ENCODE data around the gene SORCS1. TPM values are rescaled to one million over a fixed set of nuclear protein-coding genes. Genes with fewer than 3 reads are reported as not detected.

The SORCS1 gene
- total RNA-seq, 1 donor from 2014 or later: 2.9 TPM

DNA sequence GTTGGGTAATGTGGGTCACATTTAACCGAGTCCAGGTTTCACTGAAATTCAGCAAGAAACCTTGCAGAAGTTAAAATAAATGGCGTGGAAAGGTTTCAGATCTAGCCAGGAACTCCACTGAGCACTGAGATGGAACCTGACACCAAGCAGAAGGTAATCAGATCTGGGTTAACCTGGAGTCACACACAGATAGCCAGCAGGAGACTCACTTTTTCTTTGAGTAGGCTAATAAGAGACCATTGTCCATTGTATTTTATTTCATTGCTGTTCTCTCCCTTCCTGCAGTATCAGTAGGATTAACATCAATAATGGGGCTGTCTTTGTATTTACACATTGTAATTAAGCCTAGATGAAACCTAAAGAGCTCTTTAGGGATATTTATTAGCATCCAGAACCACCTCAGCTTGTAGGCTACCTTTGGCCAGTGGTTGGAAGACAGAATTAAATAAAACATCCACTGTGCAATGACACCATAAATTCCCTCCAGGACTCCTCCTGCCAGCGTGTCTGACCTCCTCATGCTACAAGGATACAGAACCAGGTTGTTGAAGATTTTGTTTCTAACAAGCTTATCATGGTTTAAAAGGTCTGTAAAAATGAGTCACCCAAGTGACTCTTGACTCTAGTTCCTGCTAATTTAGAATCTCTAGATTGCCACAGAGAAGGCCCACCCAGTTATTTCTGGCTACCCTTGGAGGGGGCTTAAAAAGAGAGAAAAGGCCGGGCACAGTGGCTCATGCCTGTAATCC lies 151.1 kb downstream of the SORCS1 start:
- ATAC-seq (no peak), DNase-seq (ENCODE audit: missing footprints) (no peak)
- intact Hi-C loops (cut with DNase I): no loop called here

DNA sequence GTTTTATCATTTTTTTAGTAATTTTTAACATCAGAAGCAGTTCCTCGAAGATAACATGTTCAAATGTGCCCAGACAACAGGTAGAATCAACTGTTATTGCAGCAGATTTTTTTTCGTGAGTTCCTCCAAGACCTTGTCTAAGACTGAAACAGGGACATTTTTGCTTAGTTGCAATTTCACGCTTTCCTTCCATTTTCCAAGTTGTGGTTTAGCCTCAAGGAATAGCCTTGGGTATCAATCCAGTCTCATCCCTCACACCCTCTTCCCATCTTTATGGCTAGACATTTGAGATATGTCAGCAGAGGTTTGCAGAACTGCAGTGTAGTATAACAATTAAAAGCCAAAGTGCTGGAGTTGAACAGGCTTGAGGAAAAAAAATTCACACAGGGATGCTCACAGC lies 152.5 kb downstream of the SORCS1 start:
- intact Hi-C loops (cut with DNase I): no loop called here
- ATAC-seq: no peak
- DNase-seq (ENCODE audit: missing footprints): no peak

DNA sequence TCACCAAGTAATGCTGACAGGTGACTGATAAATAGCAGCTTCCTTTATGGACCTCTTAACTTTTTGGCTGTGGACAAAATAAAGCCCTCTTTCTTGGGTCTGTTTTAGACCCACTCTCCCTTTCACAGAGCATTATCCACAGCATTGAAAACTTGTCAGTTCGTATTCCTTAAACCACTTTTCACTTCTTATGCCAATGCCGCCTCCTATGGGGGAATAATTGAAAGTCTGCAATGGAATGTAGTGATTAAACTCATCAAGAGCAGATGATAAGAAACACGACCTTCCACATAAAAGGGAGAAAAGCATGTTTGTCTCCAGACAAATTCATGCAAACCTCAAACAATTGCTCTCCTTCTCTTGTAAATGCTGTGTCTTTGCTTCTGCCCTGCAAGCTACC lies 153.4 kb downstream of the SORCS1 start:
- no peak for ATAC-seq
- intact Hi-C loops (cut with DNase I): no loop called here
- DNase-seq (ENCODE audit: missing footprints): no peak

DNA sequence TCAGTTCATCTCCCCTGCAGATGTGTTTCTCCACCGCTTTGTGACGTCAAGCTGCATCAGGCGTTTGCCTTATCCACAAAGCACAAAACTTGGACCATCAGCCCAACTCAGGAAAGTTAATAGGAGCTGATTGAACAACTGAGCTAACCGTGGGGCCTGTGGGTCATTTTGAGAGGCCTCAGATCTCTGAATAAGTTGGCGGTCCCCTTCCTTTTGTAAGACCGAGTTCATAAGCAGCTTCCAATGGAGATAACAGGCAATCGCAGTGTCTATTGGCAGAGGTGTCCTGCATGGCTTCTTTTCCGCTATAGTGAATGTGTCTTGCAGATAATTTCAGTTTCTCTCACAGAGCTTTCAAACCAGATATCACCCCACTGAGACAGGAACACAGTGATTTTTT lies 154.0 kb downstream of the SORCS1 start:
- DNase-seq (ENCODE audit: missing footprints) (no peak), ATAC-seq (no peak)
- intact Hi-C loops (cut with DNase I): no loop called here

DNA sequence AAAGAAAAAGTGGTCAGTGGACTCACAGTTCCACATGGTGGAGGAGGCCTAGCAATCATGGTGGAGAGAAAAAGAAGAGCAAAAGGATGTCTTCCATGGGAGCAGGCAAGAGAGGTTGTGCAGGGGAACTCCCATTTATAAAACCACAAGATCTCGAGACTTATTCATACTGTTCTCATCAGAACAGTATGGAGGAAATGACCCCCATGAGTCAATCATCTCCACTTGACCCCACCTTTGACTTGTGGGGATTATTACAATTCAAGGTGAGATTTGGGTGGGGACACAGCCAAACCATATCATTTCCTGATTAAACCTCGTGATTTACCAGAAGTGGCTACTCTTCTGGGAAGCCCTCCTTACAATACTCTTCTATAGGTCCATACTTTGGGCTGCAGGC lies 160.1 kb downstream of the SORCS1 start:
- DNase-seq (ENCODE audit: missing footprints) (no peak), ATAC-seq (no peak)
- intact Hi-C loops (cut with DNase I): no loop called here

DNA sequence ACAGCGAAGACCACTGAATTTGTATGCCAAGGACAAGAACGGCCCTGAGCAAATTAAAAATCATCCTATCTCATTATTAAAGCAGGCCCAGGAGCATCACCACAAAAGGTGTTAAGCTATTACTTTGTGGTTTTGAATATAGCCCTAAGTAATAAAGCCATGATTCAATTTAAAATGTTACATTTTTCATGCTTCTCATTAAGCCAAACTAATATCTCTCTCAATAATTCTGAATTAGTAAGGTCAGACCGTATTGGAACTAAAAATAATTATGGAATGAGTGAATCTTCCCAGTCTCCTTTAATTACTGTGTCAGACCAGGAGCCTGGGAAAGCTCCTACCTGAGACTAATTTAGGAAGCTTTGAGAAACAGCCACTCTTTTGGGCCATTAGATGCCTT lies 162.4 kb downstream of the SORCS1 start:
- ATAC-seq: no peak
- no peak for DNase-seq (ENCODE audit: missing footprints)
- intact Hi-C loops (cut with DNase I): no loop called here

DNA sequence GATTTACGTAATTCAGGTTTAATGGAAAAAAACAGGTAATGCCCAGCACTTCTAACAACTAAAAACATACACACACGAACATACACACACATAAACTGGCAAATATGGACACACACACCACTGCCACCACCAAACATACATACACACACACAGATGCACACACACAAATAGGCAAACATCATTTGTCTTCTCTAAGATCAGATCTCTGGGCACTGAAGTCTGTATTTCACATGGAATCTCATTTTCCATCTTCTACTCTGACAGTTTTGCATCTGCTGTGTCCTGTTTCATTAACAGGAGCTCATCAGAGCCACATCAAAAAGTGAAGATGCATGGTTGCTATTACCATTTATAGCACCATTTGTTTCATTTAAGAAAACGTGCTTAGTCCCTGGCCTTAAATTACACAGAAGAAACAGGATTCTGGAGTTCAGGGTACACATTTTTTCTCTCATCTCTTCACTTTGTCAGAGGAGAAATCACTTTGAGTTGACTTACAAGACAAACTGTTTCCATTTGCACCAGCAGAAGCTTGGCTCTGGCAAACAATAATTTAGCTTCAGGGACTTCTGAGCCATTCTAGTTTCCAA lies 165.3 kb downstream of the SORCS1 start:
- ATAC-seq: no peak
- DNase-seq (ENCODE audit: missing footprints): no peak
- intact Hi-C loops (cut with DNase I): no loop called here

DNA sequence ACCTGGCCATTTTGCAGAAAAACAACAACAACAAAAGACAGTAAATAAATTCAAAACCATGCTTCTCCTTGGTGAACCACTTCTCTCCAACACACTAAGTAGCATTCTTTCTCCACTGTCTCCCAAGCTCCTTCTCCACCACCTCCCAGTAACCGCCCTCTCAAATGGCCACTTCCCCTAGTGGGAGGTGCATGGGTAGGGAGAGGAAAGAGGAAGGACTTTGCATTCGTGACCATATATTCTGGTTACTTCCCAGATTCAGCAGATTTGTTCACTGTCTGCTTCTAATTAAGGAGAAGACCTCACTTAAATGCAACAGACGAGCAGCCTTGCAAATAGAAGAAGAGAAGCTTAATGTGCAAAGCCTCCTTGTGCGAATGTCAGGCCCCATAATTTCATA lies 166.8 kb downstream of the SORCS1 start:
- DNase-seq (ENCODE audit: missing footprints) (no peak), ATAC-seq (peak; percentile 67)
- intact Hi-C loops (cut with DNase I): no loop called here

DNA sequence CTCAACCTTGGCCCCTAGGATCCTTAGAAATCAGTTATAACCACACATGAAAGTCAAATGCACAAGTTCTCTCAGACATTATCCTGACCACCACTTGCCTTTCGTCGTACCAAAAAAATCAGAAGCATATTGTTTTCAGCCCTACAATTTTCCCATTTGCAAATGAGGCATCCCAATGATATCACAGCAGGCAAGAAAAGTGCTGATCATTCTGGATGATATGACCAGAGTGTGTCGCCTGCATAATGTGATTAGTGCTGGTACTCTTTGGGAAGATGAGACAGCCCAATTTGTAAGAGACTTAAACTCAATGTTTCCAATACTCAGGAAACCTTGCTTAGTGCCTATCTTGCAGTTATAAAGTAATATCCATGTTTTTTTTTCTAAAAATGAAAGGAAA lies 168.0 kb downstream of the SORCS1 start:
- ATAC-seq (no peak), DNase-seq (ENCODE audit: missing footprints) (no peak)
- intact Hi-C loops (cut with DNase I): no loop called here

DNA sequence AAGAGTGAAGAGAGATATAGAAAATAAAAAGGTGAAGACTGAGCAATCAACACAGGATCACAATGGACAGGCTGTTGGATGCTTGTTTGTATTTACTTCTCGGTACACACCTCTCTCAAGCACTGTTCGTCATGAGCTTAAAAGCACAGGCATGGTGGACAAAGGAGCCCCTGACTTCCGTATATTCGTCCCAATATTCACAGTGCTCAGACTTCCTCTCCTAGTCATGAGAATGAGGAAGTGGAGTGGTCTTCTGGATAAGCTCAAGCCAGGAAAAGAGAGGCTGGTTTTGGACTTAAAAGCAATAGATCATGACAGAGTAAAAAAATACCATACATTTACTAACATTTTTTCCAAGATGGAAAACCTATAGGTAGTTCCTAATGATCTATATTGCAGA lies 172.5 kb downstream of the SORCS1 start:
- intact Hi-C loops (cut with DNase I): no loop called here
- DNase-seq (ENCODE audit: missing footprints): no peak
- ATAC-seq: no peak

DNA sequence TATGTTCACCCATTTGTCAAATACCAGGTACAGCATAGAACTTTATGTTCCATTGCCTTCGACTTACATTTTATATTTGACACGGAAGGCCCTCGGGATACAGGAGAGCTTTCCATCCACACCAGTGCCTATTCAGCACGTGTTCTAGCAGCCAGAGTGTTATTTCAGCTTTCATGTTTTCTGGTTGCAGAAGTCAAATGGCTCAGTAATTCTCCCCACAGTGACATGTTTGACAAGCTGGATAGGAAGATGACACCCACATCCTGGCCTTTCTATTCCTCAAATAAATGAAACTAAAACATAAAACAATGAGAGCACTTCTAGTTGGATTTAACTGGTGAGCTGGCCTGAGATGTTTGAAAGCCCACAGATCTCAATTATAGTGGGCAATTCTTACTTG lies 173.4 kb downstream of the SORCS1 start:
- intact Hi-C loops (cut with DNase I): no loop called here
- DNase-seq (ENCODE audit: missing footprints): no peak
- no peak for ATAC-seq

DNA sequence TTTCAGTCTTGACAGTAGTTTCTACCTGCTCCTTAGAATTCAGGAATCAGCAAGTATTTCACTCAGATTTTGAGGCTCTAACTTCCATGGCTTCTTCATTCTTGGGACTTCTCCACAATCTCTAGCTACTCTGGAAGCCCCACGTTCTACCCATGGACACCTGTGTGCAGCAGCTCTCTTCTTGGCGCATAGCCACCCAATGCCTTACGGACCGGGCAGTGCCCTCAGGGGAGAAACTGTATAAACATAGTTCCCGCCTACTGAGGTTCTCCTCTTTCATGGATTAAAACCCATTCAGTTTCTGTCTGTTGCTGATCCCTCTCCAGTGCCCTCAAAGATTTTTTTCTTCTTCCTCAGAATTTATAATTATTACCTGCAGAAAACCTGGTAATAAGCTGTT lies 177.1 kb downstream of the SORCS1 start:
- DNase-seq (ENCODE audit: missing footprints) (no peak), ATAC-seq (no peak)
- intact Hi-C loops (cut with DNase I): no loop called here

DNA sequence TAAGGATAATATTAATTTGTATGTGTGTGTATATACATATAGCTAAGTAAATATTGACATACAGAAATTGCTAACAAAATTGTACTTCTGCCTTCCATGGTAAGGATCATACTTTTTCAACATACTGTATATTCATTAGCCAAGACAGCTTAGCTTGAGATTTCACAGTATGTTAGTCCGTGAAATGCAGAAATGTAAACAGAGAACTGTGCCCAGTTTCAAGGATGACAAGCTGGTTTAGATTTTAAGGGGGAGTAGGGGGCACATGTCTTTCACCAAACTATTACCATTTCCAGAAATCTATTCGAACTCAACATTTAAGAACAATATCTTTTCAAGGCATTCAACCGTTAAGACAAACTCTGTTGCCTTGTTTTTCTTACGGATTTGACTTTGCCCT lies 182.2 kb downstream of the SORCS1 start:
- DNase-seq (ENCODE audit: missing footprints) (no peak), ATAC-seq (no peak)
- intact Hi-C loops (cut with DNase I): no loop called here

DNA sequence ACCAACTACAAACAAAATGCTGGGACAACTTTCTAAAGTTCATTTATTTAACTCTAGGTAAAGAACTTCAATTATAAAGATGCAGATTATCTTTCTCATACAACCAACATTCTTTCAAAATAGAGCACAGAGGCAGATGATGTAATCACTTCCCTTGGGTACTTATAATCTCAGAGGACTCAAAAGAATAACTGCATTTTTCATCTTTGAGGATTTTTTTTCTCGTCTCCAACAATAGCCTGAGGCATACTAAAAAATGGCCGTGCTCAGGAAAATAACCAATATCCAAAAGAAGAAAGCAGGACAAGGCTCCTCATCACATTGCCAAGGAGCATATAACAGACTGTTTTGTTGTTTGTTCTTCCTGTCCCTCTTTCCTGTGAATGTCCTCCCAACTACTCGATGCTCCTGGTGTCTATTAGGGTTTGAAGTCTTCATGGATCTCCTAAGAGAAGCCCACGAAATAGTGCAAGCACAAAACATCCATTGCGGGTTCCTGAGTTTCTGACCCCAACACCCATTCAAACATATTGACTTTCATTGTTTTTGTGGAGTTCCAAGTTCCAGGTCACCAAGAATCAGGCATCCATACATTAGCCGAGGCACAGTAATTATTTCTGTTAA lies 182.9 kb downstream of the SORCS1 start:
- no peak for DNase-seq (ENCODE audit: missing footprints)
- intact Hi-C loops (cut with DNase I): no loop called here
- no peak for ATAC-seq

DNA sequence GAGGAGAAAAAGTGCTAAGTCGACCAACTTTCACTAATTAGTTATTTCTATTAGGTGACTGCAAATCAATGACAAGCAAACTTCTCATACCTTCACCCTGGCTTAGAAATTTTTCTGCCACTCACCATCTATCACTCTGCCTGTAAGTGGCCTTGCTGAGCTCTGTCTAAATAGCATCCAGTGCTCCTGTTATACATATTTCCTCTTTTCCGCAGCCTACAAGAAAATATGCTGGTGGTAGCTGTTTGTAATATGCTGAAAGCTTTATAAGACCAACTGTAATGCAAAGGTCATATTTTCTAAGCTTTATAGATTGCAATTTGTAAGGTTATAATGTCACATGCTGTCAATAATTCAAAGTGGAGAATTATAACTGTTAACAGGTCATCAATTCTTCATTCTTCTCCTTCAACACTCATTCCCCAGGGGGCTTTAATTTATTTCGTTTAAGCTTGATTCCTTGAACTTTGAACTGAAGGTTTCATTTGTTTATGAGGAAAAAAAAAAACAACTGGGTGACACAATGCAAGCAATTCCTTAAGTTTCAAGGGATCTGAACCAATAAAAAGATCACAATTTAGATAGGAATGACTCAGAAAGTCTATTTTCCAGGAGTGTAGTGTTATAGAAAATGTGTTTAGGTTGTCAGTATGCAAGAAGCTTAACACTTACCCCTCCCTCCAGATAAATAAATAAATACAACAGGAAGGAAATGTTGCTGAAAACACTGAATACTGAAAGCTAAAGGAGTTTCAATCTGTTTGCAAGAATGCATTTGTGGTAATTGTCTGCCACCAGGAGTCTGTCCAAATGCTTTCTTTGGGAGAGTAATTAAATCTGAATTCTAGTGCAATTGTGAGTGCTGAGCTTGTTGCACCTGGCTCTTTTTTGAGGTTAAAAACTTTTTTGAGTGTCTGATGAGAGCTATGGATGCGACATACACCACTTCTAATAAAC lies 183.7 kb downstream of the SORCS1 start:
- DNase-seq (ENCODE audit: missing footprints) (no peak), ATAC-seq (no peak)
- intact Hi-C loops (cut with DNase I): no loop called here

DNA sequence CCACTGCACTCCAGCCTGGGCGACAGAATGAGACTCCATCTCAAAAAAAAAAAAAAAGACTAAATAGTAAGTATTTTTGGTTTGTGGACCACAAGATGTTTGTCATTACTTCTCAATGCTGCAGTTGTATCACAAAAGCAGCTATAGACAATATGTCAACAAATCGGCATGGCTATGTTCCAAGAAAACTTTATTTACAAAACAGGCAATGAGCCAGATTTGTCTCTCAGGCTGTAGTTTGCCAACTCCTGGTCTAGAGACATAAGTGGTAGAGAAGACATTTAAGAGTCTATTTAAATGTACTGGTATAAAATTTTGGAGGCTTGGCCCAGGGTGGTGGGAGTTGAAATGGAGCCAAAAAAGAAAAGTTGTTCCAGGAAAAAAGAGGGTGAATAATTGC lies 185.8 kb downstream of the SORCS1 start:
- ATAC-seq (no peak), DNase-seq (ENCODE audit: missing footprints) (no peak)
- intact Hi-C loops (cut with DNase I): no loop called here

DNA sequence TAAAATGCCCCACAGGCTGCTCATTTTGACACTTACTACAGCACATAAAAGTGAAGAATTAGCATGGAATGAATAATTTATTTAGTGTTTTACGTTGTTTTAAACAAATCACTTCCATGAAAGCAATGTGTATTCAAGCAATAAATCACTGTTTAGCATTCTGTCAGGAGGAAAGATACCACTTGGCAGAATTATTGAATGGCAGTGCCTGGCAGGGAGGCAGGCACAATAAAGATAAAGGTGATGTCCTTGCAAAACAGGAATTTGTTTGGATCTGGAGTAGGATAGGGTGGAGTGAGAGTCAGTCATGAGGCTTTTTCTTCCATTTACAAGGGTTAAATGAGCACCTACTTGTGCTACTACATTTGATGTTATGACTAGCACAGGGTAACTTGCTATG lies 190.8 kb downstream of the SORCS1 start:
- DNase-seq (ENCODE audit: missing footprints): no peak
- intact Hi-C loops (cut with DNase I): no loop called here
- no peak for ATAC-seq

DNA sequence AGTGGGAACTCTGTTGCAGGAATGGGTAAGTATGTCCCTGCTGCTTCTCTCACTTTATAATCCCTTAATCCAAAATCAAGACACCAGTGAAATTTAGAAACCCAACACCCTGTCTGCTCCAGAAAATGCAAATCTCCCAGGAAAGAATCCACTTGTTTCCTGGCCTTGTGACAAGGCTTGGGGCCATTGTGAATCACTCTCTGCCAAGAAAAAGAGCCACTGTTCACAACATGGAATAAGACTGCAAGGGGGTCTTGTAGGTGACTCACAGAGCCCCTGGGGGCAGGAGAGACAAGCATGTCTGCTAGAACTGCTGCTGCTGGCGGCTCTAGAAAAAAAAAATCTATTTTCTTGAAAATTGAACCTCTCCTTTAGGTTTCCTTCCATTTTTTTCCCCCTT lies 191.2 kb downstream of the SORCS1 start:
- no peak for ATAC-seq
- intact Hi-C loops (cut with DNase I): no loop called here
- no peak for DNase-seq (ENCODE audit: missing footprints)

DNA sequence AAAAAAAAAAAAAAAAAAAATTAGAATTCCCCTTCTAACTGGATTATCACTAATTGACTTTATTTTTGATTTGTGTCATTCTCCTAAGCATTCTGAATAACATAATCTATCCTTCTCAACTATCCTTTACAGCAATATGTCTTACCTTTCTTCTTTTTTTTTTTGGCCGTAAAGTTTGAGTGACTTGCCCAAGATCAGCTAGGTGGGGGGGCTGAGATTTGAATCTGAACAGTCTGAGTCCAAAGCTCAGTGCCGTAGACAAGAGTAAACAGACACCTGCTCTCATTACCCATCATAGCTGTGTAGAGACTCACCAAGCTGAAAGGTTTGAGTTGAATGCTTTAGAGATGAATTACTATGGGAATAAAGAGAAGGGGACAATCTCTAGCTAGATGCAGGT lies 192.1 kb downstream of the SORCS1 start:
- intact Hi-C loops (cut with DNase I): no loop called here
- ATAC-seq (no peak), DNase-seq (ENCODE audit: missing footprints) (no peak)
